GM12878 (cell line): ENCODE results near the gene EIF2B4. TPM values are rescaled to one million over a fixed set of nuclear protein-coding genes. Genes with fewer than 3 reads are reported as not detected.
A peak's percentile ranks its signal among the peaks of the same experiment; 100 is the strongest.

Source experiments
- ATAC-seq: fragments of 200-7000 bp; cut with Tn5 transposase; 3 replicates; pipeline ENCODE4 v1.9.1; 2020; ENCODE audit warnings: mild to moderate bottlenecking, moderate library complexity
- BruUV-seq: library from RNA; stranded (reverse); fragments of 400-500 nt; replicated peaks from 2 replicates; lab custom pipeline; 2021; lab: Mats Ljungman, UMichigan
- CTCF ChIA-PET: fragments of 300-600 bp; sonication (Branson Sonifier 250); formaldehyde crosslinking; extraction: SDS; loops from one replicate; lab custom pipeline; 2021; ENCODE audit warnings: inconsistent platforms; lab: Yijun Ruan, JAX
- POLR2A ChIA-PET: fragments of 350-600 bp; formaldehyde crosslinking; extraction: SDS; loops from one replicate; lab custom pipeline; 2021; ENCODE audit warnings: inconsistent platforms; lab: Charles Lee
- RAD21 ChIA-PET: fragments of 300-600 bp; sonication (Branson Sonifier 250); formaldehyde crosslinking; loops from one replicate; lab custom pipeline; 2023; ENCODE audit warnings: antibody characterized with exemption; ENCODE audit not compliant: unreplicated experiment; lab: Charles Lee
- SMC1A ChIA-PET: fragments of 300-600 bp; sonication (Branson Sonifier 250); formaldehyde crosslinking; loops from one replicate; lab custom pipeline; 2023; ENCODE audit not compliant: unreplicated experiment, uncharacterized antibody; lab: Charles Lee
- DNase-seq: peaks from one replicate; pipeline ENCODE4 v3.0.0-alpha.2; 2011; ENCODE audit warnings: low read depth, low spot score
- FAIRE-seq: peaks from 3 replicates; lab custom pipeline; 2011; peaks lifted over from hg19 to GRCh38; lab: Jason Lieb, UNC
- H2AFZ ChIP-seq: 2 replicates; pipeline ENCODE4 v1.6.0; 2011; ENCODE audit warnings: low read depth, low read length, control low read depth; ENCODE audit not compliant: control insufficient read depth
- H3K27ac ChIP-seq: 2 replicates; pipeline ENCODE4 v1.5.1; 2011; ENCODE audit warnings: control low read depth; ENCODE audit not compliant: control insufficient read depth, insufficient read depth
- H3K27me3 ChIP-seq, 2 experiments: replicated peaks in 1 of 2; 2 replicates each; pipeline versions ENCODE4 v1.6.0 to v1.6.1; 2011; ENCODE audit warnings: low read length in 1 of 2; ENCODE audit not compliant: control insufficient read depth in 2 of 2, insufficient read depth in 2 of 2
- H3K36me3 ChIP-seq, 2 experiments: 2 replicates each; pipeline ENCODE4 v1.5.1; 2011; ENCODE audit warnings: low read length in 1 of 2; ENCODE audit not compliant: control insufficient read depth in 2 of 2, insufficient read depth in 2 of 2
- H3K4me1 ChIP-seq: 2 replicates; pipeline ENCODE4 v1.6.1; 2011; ENCODE audit warnings: mild to moderate bottlenecking, low read length, moderate library complexity, mixed read lengths; ENCODE audit not compliant: control insufficient read depth, insufficient read depth
- H3K4me2 ChIP-seq: 2 replicates; pipeline ENCODE4 v1.6.0; 2011; ENCODE audit warnings: control low read depth; ENCODE audit not compliant: control insufficient read depth, insufficient read depth
- H3K4me3 ChIP-seq: fragments of 200-600 bp; sonication (generic); 2 replicates; pipeline ENCODE4 v1.5.1; 2016
- H3K79me2 ChIP-seq: 2 replicates; pipeline ENCODE4 v1.6.0; 2011; ENCODE audit warnings: low read length; ENCODE audit not compliant: control insufficient read depth, insufficient read depth
- H3K9ac ChIP-seq: 2 replicates; pipeline ENCODE4 v1.8.0; 2011; ENCODE audit warnings: low read length, control low read depth, mixed read lengths; ENCODE audit not compliant: control insufficient read depth, insufficient read depth
- H3K9me3 ChIP-seq: replicated peaks from 3 replicates; pipeline ENCODE4 v1.5.1; 2011; ENCODE audit warnings: mild to moderate bottlenecking, low read length; ENCODE audit not compliant: control insufficient read depth, insufficient read depth
- H4K20me1 ChIP-seq: 2 replicates; pipeline ENCODE4 v1.6.0; 2011; ENCODE audit not compliant: control insufficient read depth, insufficient read depth
- BACH1 ChIP-seq: fragments of 450-650 bp; IDR thresholded peaks from 2 replicates; pipeline ENCODE4 v1.6.1; 2017; ENCODE audit warnings: mild to moderate bottlenecking, borderline replicate concordance
- BCL11A ChIP-seq: IDR thresholded peaks from 2 replicates; pipeline ENCODE4 v1.6.1; 2011; ENCODE audit warnings: low read depth, low read length
- GATAD2B ChIP-seq: fragments of 450-650 bp; conservative IDR thresholded peaks from 2 replicates; pipeline ENCODE4 v1.6.1; 2017; ENCODE audit warnings: low read depth, mild to moderate bottlenecking, moderate library complexity
- IKZF2 ChIP-seq, 2 experiments: fragments of 450-650 bp; IDR thresholded peaks; 2 replicates each; pipeline ENCODE4 v1.6.1; 2017; ENCODE audit warnings: mild to moderate bottlenecking in 2 of 2, moderate library complexity in 2 of 2
- IRF4 ChIP-seq: IDR thresholded peaks from 2 replicates; pipeline ENCODE4 v1.6.1; 2011; ENCODE audit warnings: low read depth, low read length
- PAX5 ChIP-seq: IDR thresholded peaks from 2 replicates; pipeline ENCODE4 v1.6.1; 2011; ENCODE audit warnings: low read depth, low read length, borderline replicate concordance
- POLR2A ChIP-seq: IDR thresholded peaks from 2 replicates; pipeline ENCODE4 v1.6.1; 2011; ENCODE audit warnings: low read depth, mild to moderate bottlenecking, low read length
- POLR2AphosphoS5 ChIP-seq: IDR thresholded peaks from 2 replicates; pipeline ENCODE4 v1.6.1; 2011; ENCODE audit warnings: mild to moderate bottlenecking, low read length, inconsistent platforms
- SMARCA5 ChIP-seq: fragments of 450-650 bp; IDR thresholded peaks from 2 replicates; pipeline ENCODE4 v1.6.1; 2017; ENCODE audit warnings: mild to moderate bottlenecking
- SPI1 ChIP-seq: IDR thresholded peaks from 2 replicates; pipeline ENCODE4 v1.6.1; 2011; ENCODE audit warnings: low read depth, mild to moderate bottlenecking, low read length, moderate library complexity, borderline replicate concordance; ENCODE audit not compliant: insufficient read depth
- WGBS: methylation state at CpG from one replicate; pipeline ENCODE4 v1.1.6; 2016; ENCODE audit warnings: low lambda C conversion rate; ENCODE audit not compliant: insufficient replicate concordance, insufficient coverage; ENCODE audit errors: missing lambda C conversion rate; 5-methylcytosine and 5-hydroxymethylcytosine counted together
- in situ Hi-C: fragments of 300-500 bp; cut with MboI; formaldehyde crosslinking; loops from 9 replicates; pipeline ENCODE4 v1.14.3; 2018; ENCODE audit warnings: mixed read lengths
- intact Hi-C: fragments of 100-400 bp; cut with micrococcal nuclease; formaldehyde crosslinking; loops from one replicate; pipeline ENCODE4 v1.14.2; 2022; ENCODE audit not compliant: unreplicated experiment
- polyA plus RNA-seq, 11 experiments: library from polyadenylated mRNA; depleted of rRNA in 4 of 11; unstranded in 6 of 11; stranded (reverse) in 5 of 11; fragments of >200 nt; fragmentation: Nextera tagmentation in 4 of 11; fragmentation: Illumina TruSeq in 1 of 11; extraction: Ambion mirVana in 4 of 11; extraction: Trizol in 1 of 11; gene quantifications; 1 replicate in 1 of 11; 2 replicates in 10 of 11; pipeline versions ENCODE4 v1.2.1 to v1.2.3, GENCODE V29; 2011 to 2016; ENCODE audit warnings: inconsistent platforms in 2 of 11, missing spikeins in 2 of 11, low read depth in 1 of 11
- total RNA-seq, 4 experiments: library from RNA; depleted of rRNA in 3 of 4; stranded (reverse); fragments of >200 nt in 3 of 4; fragmentation: Illumina TruSeq in 1 of 4; extraction: Trizol in 1 of 4; gene quantifications; 2 replicates each; pipeline versions ENCODE4 v1.2.1 to v1.2.3, GENCODE V29; 2013 to 2021

The EIF2B4 gene
- total and polyA plus RNA-seq, 10 of the 15 experiments (the other 5 are each of a cell fraction or from before 2014, with no cell fraction given): 13.4 to 53.9 (median 27.5) TPM

- CTCF ChIA-PET: interaction anchor here (1.0 to 5.7 kb wide), 6 partner anchors 20 to 361 kb away, joined by 4 to 49 read pairs (median 6); no protein-coding TSS in a partner anchor
- TF ChIP-seq SMARCA5: 0 out of 2 replicates have a peak, but pooled peaks have one; percentile 13
- no peak for TF ChIP-seq IRF4
- TF ChIP-seq POLR2AphosphoS5: no peak
- 0 out of 2 replicates have a peak, but pooled peaks have one; percentile 29 for TF ChIP-seq POLR2A
- 0 out of 2 replicates have a peak, but pooled peaks have one; percentile 8 for TF ChIP-seq PAX5
- TF ChIP-seq GATAD2B: peak; percentile 15; the same call in 1 of the 2 replicates
- peak in 1 of 2 experiments; percentile 25; a peak in 1 of 4 replicates for TF ChIP-seq IKZF2 (IDR thresholded peaks at IDR 0.05)
- TF ChIP-seq SPI1: peak; percentile 90
- no peak for TF ChIP-seq BCL11A
- TF ChIP-seq BACH1: peak; percentile 22; the same call in 1 of the 2 replicates
- TF ChIP-seq, all 136 proteins: peak for 7
- peaks cover 27% of the 10 kb centered on the region for H3K79me2 ChIP-seq
- POLR2A ChIA-PET: interaction anchor here (0.7 to 1.9 kb wide), 3 partner anchors 25 to 188 kb away, joined by 3 to 5 read pairs (median 5); partner anchors contain the start of gene PREB
- intact Hi-C loops: loop anchor here (2.0 kb wide), 1 partner anchor 48 kb away; the partner anchor contains the start of genes EIF2B4 and SNX17
- FAIRE-seq (peak; percentile 23), DNase-seq (no peak), ATAC-seq (peak; percentile 77)
- RAD21 ChIA-PET: interaction anchor here (1.5 to 1.9 kb wide), 2 partner anchors 19 to 47 kb away, joined by 5 to 6 read pairs; no protein-coding TSS in a partner anchor
- peak overlapping the region; percentile 99 for H3K4me3 ChIP-seq
- H2AFZ ChIP-seq: peak overlapping the region; percentile 85
- no peaks in the 10 kb centered on the region for H3K9me3 ChIP-seq
- peak overlapping the region; percentile 95 for H3K27ac ChIP-seq
- no peaks in the 10 kb centered on the region for H4K20me1 ChIP-seq
- no peaks in the 10 kb centered on the region for H3K27me3 ChIP-seq
- peak overlapping the region; percentile 95 for H3K4me2 ChIP-seq
- WGBS: 0% methylated on average over 10 of the region's 10 CpGs
- TSS peak; percentile 83 for BruUV-seq
- in situ Hi-C loops: no loop called here
- H3K4me1 ChIP-seq: peaks cover 6% of the 10 kb centered on the region
- SMC1A ChIA-PET: interaction anchor here (0.8 to 3.1 kb wide), 8 partner anchors 8 to 109 kb away, joined by 3 to 17 read pairs (median 4); partner anchors contain the start of genes EIF2B4 and GTF3C2
- peak overlapping the region; percentile 98 for H3K9ac ChIP-seq
- H3K36me3 ChIP-seq: peaks cover 2 to 7% of the 10 kb centered on the region in 2 experiments
Measured at GRCh38 chr2:27322301-27322765, 47.8 kb downstream of the EIF2B4 start.
